Stimulated activated CD8-positive, alpha-beta memory T cell treated with anti-CD3 and anti-CD28 coated beads, Interleukin-12 subunit alpha, Interleukin-12 subunit beta, amount 100 ng/mL, for 1 hour (primary cell): ENCODE data around the gene RFX3.
A peak's percentile ranks its signal among the peaks of the same experiment; 100 is the strongest.

Experiments
- DNase-seq: peaks from one replicate; pipeline ENCODE4 v3.0.0-alpha.2; 2020; ENCODE audit warnings: low read depth

Gene RFX3

DNA sequence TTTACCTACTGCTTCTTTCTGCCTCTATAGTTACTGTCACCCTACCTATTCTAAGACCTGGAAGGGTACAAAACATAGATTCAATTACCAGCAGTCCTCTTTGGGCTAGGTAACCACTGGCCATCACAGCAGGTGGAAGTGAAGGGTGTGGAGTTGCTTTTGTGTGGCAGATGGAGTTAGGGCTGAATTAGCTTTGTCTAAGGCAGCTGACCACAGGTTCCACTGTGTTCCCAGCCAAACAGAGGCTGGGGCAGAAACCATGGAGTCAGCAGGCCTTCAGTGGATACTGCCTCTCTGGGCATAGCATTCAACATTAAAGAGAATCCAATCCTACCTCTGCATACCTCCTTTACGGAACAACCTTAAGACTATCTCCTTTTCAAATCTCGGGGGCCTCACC, 254.2 kb downstream of the RFX3 start:
- no peak for DNase-seq

DNA sequence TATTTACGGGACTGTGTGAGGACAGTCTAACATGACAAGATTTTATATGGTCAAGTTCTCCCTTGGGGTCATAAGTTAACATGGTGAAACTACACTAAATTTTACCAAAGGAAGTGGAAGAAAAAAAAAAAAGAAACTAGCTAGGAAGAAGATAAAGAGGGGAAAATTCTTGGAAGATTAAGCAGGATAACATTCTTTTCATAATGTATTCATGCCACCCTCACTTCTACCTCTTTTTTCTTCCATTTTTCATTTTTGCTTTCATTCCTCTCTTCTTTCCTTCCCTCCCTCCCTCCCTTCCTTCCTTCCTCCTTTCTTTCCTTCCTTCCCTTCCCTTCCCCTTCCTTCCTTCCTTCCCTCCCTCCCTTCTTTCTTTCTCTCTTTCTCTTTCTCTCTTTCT, 254.6 kb downstream of the RFX3 start:
- DNase-seq, result no peak

DNA sequence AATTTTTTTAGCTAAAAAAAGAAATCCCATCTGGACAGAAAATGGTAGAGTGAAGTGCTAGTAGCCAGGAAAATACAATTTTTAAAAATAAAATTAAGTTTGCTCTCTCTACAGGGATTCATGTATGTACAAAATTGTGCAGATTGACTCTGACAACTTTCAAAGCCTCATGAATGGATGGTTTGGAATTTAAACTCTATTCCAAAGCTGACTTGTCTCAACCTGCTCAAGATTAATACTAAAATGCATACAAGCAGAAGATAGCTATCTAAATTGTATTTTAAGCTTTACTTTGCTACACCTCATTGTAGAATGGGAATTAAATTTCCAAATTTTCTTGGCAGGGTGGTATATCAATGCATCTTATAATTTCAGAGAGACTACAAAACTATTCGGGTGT, 257.6 kb downstream of the RFX3 start:
- no peak for DNase-seq

DNA sequence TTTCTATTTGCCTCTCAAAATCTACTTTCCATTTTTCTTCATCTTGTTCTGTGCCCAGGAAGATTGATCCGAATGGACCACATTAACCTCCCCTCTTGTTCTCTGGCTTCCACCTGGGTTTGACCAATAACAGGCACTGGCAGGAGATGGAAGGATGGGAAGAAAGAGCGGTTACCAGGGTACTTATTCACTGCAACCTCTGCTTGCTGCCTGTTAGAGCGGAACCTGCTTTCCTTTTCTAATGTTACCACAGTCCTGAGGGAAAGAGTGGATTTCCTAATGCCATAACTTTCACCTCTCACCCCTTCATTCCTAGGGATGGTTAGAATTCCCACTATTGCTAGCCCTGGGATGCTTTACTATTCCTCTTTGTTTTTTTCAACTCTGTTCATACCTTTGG, 262.1 kb downstream of the RFX3 start:
- no peak for DNase-seq

DNA sequence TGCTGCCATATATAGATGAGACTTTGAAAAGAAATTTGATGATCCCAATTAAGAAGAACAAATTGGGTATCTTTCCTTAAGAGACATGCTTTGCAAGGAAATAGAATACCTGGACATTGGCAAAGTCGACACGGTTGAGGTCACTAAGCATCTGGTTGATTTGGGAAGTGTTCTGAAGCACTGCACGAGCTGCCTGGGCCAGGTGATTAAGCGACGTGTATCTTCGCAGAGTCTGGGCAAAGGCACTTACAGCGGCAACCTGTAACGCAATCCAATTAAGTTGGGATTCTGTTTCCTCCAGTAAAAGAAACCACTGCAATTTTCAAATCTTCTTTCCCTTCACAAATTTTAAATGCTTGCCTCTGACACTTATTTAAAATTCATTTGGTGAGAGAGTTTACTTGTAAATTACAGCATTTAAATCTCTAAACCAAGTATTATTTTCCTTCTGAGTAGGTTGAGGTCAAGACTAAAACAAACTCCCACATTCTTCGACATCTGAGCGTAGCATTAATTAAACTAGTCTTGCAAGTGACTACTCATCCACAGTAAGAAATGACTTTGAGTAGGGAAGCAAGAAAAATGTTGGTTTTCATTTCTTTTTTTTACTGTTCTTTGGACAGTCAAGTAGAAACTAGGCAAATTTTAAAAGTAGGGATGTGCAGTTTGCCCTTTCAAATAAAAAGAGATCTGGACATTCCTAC, 262.8 kb downstream of the RFX3 start:
- DNase-seq, result no peak

DNA sequence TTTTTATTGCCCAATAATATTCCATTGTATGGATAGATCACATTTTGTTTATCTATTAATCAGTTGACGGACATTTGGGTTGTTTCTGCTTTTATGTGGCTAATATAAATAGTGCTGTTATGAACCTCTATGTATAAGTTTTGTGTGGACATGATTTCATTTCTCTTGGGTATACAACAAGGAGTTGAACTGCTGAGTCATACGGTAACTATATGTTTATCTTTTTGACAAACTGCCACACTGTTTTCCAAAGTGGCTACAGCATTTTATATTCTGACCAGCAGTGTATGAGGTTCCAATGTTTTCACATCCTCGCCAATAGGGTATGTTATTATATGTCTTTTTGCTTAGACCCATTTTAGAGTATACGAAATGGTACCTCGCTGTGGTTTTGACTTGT, 264.3 kb downstream of the RFX3 start:
- no peak for DNase-seq

DNA sequence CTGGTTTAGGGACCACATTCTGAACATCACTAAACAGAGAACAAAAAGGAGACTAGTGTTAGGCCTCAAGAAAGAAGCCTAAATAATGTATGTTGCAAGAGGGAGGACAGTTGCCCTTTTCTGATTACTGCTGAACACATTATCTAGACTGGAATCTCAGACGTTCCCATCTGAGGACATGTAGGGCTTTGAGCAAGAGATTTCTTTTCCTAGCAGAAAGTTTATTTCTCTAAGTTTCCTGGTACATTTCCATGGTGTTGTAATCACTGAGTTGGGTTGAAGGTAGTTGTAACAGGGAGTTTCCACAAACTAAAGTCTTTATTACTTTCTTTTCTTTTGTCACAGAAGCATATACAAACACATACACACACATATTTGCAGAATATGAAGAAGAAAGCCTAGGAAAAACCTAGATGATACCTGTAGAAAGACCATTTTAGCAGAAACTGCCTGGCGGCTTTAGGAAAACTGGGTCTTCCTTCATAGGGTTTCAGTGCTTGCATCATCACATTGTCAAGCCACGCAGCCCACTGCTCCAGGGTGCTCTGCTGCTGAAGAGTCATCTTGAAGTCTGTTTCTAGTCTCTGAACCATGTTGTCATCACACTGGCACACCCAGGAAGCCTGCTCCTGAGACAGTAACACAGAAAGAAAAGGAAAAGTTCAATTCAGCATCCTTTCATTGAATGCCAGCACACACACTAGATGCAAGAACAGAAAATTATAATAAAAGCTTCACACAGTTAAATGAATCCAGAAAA, 269.1 kb downstream of the RFX3 start:
- no peak for DNase-seq

DNA sequence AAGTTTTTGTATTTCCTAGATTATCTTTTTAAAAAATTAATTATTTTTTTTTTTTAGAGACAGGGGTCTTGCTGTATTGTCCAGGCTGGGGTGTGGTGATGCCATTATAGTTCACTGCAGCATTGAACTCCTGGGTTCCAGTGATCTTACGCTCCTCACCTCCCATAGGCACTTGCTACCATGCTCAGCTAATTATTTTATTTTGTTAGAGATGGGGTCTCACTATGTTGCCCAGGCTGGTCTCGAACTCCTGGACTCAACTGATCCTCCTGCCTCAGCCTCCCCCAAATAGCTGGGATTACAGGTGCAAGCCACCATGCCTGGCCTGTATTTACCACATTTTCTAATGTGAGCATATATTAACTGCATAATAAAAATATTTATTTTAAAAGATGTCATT, 274.5 kb downstream of the RFX3 start:
- DNase-seq, result no peak

DNA sequence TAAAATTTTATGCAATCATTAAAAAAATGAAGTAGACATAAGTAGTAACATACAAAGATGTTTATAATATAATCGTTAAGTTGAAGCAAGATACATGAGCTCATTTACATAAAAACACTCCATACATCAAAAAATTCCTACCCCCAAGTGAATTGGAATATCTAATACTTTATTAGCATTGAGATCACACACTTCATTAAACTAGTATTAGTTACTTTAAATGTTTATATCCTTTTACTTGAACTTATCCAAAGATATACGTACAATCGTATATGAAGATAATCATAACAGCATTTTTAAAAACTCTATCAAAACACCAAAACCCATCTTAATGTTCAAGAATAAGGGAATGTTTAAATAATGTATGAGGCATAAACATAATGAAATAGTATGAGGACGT, 275.1 kb downstream of the RFX3 start:
- DNase-seq, result no peak

DNA sequence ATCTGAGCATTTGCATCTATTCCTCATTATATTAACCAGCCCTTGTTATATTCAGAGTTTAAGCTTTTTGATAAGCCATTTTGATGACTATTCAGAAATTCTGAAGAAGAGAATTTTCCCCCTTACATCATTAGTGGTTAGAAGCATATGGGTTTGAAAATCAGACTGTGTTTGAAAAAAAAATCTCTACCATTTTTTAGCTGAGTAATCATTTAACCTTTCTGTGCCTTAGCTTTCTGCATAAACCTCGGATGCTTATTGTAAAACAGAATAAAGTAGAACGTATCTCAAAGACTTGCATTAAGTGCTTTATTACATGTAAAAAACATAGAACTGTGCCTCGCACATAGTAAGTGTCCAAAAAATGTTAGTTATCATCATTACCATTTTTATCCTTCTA, 278.6 kb downstream of the RFX3 start:
- DNase-seq, result no peak

DNA sequence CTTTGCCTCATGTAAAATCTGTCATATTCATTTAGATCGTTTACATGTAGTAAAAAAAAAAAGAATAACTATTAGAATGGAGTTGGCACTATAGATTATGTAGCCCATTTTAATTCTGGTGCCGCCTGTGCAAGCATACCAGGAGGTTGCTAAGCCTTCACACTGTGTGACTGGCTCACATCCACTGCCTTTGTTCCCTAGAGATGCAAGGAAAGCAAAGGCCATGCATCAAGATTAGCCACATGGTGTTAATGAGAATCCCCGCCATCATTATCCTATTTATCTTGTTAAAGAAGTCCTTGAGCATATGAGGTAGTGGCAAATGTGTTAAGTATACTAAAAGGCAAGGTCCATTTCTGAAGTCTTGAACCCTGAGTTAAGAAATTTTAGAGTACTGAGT, 279.6 kb downstream of the RFX3 start:
- DNase-seq, result no peak

DNA sequence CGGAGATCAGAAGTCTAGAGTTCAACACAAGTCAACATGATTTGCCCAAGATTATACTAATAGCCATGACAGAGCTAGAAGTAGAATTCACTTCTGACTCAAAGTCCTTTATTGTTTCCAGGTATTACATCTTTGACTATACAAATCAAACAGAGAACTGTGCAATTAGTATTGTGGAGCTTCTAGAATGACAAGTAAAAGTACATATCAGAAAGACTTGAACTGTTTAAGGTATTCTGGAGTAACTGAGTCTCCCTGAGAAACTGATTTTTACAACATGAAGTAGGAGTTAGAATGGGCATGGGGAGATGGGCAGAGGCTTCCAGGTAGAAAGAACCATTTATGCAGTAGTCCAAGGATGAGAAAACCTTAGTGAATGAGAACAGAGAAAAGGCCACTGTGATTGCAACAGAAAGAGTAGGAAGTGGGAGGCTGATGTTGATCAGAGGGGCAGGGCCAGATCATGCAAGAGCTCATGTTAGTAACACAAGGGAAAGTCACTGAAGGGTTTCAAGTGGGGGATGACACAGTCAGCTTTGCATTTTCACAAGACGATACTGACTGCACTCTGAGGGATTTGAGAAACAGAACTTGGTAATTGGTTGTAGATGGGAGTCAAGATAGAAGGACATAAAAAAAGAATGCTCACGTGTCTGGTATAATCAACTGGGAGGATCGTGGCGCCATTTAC, 280.7 kb downstream of the RFX3 start:
- no peak for DNase-seq

DNA sequence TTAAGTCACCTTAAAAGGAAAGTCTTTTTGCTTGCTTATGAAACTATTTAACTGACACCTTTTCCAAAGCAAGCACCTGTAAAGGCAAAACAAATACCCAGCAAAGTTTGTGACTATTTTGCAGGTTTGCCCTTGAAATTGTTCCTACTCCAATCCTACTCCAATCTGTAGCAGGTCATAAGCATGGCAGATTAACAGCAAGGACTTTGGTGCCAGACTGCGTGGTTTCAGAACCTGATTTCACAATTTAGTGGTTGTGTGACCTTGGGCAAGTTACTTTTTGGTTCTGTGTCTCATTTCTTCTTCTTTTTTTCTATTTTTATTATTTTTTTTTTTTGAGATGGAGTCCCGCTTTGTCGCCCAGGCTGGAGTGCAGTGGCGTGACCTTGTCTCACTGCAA, 282.1 kb downstream of the RFX3 start:
- no peak for DNase-seq

DNA sequence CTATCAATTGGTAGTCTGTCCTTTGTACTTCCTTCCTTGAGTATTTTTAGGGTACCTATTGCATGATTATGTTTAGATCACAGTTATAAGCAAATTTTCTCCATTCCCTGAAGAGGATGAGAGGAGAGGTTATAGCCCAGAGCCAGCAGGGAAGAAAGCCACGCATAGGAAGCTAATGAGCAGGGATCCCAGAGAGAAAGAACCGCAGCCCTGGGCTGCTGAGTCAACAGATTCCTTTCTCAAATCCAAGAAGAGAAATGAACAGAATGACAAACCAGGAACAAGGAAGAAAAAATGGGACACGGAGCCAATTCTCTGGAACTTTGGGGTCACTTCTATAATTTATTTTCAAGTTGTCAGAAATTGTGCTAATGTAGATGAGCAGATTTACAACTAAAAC, 284.5 kb downstream of the RFX3 start:
- DNase-seq, result no peak

DNA sequence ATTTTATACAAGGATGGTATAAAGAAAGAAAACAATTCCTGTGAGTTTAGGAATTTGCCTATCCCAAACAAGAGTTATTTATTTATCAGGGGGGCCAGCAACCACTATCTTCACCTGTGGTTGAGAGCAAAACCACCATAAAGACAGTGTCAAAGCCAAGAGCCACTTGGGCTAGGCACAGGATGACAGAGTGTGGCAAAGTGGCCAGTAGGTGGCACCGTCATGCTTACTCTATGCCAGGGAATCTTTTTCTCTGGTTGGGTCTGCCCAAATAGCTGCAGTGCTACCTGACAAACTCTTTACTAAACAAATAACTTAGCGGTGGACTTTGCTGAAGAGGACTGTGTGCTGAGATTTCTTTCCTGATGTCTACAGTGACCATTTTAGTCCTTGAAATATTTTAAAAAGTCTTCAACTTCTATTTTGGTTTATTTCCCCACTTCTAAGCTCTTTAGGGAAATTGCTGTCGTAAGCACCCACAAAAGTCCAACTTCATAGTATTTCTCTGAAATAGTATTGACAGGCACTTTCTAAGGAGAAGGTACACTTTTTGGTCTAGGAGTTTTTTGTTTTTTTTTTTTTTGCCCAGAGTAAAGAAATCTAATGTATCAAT, 285.0 kb downstream of the RFX3 start:
- peak; percentile 36 for DNase-seq

DNA sequence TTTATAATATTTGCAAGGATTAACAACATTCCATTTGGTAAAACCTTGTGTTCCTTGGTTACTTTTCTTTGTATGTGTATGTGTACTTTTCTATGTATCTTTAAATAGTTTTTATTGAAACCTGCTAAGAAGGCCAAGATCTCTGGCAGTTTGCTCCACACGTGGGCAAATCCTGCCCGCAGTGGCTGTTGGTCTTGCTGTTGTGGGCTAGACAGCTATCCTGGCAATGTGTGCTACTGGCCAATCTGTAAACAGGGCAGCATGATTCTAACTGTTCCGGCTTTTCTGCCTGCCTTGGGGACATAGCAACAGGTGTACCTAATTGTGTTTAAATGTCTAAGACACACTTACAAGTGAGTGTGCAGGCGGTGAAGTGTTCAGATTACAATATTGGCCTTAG, 286.6 kb downstream of the RFX3 start:
- no peak for DNase-seq

DNA sequence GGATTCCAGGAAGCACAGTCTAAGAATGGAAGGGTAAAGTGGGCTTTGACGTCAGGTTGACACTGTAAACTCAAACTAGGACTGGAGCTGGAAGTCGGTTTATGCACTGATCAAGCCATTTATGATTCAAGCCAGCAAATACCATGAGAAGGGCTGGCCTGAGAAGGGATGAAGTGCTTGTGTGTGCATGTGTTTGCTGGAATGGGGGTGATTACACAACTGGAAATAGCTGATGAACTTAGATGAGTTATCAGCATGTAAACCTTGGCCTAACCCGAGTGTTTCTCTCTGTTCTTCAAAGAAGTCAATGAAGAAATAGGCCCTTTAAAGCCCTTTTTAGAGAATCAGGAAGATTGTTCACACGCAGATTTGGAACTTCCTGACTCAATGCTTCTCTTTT, 287.6 kb downstream of the RFX3 start:
- no peak for DNase-seq

DNA sequence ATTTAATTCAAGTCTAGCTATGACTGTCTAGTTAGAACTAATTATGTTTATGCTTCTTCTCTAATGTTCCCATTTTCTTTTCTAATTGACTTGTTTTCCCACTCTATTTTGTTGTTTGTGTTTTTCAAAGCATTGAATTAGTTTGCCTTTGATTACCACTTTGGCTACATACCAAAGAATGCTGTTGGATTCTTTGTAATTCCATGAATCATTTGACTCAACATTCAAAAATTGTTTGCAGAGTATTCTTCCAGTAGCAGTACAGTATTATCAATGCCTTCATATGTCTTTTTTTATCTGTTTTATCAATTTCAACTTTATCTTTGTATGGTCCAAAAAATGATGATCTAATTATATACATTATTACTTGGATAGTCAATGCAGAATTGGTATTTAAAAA, 288.7 kb downstream of the RFX3 start:
- DNase-seq, result no peak

DNA sequence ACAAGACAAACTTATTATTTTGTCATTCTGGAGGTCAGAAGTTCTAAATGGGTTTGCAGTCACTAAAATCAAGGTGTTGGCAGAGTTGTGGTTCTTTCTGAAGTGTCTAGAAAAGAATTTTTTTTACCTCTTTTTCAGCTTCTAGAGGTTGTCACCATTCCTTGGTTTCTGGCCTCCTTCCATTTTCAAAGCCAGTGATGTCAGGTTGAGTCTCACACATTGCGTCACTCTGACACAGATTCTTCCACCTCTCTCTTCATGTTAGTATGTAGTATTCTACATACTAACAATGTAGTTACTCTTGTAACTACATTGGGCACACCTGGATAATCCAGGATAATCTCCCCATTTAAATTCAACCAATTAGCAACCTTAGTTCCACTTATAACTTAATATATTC, 290.3 kb downstream of the RFX3 start:
- DNase-seq, result no peak

DNA sequence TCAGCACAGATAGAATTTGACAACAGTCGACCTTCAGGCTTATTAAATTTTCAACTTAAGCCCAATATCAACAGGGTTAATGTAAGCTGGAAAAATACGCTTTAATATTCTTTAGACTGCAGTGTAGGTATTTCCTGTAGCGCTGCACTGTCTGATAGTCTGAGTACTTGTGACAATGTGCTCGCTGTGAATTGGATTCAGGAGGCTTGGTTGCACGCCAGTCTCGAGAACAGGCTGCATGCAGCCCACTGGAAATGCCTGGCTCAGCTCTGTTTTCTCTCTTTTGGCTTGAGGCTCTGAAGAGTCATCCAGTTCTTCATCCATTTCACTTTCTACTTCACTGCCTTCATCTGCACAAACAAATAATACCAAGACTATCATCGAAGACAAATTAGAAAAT, 300.9 kb downstream of the RFX3 start:
- no peak for DNase-seq

DNA sequence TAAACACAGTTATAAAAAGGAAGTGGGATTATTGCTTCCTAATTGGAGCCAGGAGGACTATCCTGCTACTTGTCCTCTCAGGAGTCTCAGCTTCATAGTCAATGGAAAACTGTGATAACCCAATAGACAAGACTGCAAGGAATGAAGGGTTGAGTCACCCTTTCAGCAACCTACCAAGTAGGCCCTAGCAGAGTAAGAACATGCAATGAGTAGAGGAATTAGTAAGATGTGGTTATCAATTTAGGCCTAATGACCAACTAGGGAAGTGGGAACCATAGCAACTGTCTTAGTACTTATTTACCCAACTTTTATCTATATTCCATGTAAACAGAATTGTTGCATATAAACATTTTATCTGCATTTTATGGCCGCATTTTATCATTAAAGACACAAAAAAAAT, 310.1 kb downstream of the RFX3 start:
- no peak for DNase-seq

DNA sequence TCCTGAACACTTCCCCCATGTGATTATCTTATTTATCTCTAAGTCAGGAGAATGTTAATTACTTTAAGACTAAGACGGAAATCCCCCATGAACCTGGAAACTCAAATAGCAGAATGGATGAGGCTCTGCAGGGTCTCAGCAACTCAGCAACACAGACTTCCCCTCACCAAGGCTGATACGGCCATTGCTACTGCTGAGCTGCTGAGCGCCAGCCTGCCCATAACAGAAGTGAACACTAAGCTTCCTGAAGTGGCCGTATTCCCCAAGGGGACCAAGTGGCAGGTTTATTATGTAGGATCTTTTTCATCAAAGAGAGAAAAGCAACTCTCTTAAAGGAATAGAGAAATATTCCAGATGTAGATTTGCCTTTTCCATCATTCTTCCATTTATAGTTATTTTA, 311.1 kb downstream of the RFX3 start:
- no peak for DNase-seq
